GM18870 (cell line): Measurements from ENCODE around the gene CD84.
"Not testable (repeated sequence)": the region's sequence is repeated elsewhere in the genome, so short reads cannot be mapped to it uniquely, and the experiment has no call there.

Experiments
- ATAC-seq: cut with Tn5 transposase; IDR thresholded peaks from one replicate; pipeline ENCODE4 v1.9.1; 2021; ENCODE audit warnings: moderate library complexity; ENCODE audit not compliant: unreplicated experiment

CD84 gene

DNA sequence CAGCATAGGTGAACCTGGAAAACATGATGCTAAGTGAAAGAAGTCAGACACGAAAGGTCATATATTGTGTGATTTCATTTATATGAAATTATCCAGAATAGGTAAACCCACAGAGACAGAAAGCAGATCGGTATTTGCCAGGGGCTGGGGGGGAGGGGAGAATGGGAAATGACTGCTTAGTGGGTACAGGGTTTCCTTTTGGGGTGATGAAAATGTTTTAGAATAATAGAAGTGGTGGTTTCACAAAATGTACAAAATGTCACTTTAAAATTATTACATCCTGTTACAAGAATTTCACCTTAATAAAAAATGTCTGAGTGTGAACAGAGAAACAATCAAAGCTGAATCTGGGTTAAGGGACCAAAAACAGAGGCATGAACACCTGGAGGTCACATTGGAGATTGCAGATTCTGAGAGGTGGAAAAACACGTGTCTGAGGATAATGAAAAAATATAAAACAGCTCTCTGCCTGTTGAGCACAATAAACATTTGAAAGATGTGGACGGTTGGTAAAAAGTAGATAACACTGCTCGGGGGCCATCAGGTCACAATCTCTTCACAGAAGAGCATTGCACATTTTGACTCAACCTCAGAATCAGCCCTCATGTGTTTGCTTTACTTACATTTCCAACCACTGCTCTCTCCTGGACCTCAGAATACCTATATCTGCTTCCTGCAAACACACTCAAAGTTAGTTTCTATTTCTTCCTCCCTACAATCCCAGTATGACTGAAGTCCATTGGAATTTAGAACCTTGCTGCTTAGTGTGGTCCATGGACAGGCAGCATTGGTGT is 59.5 kb downstream of the CD84 start:
- no peak for ATAC-seq

DNA sequence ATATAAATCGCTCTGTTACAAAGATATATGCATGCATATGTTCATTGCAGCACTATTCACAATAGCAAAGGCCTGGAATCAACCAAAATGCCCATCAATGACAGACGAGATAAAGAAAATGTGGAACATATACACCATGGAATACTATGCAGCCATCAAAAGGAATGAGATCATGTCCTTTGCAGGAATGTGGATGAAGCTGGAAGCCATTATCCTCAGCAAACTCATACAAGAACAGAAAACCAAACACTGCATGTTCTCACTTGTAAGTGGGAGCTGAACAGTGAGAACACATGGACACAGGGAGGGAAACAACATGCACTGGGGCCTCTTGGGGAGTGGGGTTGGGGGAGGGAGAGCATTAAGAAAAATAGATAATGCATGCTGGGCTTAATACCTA is 61.8 kb downstream of the CD84 start:
- not testable (repeated sequence) for ATAC-seq

DNA sequence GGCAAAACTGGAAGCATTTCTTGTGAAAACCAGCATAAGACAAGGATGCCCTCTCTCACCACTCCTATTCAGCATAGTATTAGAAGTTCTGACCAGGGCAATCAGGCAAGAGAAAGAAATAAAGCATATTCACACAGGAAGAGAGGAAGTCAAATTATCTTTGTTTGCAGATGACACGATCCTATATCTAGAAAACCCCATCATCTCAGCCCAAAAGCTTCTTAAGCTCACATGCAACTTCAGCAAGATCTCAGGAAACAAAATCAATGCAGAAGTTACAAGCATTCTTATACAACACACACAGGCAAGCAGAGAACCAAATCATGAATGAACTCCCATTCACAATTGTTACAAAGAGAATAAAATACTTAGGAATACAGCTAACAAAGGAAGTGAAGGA is 63.4 kb downstream of the CD84 start:
- ATAC-seq = not testable (repeated sequence)

DNA sequence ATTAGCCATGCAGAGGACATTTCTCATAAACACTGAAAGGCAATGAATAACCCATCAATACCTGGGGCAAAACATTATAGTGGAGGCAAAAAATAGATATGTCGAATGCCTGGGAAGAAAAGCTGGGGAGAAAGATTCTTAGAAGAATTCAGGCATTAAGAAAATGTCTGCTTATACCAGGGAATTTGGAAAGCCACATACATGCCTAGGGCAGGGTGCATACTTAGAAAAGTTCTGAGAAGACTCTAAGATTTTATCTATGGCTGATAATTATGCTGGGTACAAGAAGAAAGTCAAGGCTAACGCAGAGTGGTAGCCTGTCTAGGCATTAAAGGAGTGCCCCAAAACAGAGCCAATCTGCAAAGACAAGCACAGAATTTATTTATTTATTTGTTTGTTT is 74.6 kb downstream of the CD84 start:
- no peak for ATAC-seq

DNA sequence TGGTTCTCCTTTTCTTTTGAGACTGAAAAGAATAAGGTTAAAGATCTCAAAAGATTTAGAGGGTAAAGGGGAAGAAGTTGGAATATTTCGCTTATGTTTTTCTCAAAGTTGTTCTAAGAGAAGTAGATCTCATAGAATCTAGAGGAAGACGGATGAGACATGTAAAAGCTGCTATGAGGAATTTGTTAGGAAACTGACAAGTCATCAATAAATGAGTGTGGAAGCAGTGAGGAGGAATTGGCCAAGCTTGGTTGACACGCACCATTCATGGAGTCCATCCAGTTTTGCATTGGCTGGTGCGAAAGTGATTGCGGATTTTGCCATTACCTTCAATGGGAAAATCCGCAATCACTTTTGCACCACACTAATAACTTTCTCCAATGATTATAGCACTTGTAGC is 76.2 kb downstream of the CD84 start:
- no peak for ATAC-seq

DNA sequence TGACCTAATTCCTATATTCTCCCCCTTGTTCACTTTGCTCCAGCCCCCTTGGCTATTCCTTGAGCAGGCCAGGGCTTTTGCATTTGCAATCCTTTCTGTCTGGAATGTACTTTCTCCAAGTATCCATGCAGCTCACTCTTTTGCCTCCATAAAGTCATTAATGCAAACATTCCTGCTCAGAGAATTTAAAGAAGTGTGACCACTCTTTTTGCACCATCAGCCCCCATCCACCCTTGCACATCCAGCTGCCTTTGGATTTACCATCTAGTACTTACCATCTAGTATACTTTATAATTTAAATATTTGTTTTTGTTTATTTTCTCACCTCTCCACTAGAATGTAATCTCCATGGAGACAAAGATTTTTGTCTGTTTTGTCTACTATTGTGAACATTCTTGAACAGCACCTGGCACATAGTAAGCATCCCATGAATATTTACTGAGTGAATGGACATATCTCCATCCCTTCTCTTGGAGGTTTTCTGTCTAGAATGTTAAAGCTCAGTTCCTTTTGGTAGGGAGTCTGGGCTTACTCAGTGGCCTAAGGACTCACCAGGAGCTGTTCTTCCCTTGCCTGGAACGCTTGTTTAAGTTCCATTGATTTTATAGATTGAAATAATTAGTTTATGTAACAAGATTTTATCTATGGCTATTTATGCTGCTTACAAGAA is 78.8 kb downstream of the CD84 start:
- ATAC-seq = no peak

DNA sequence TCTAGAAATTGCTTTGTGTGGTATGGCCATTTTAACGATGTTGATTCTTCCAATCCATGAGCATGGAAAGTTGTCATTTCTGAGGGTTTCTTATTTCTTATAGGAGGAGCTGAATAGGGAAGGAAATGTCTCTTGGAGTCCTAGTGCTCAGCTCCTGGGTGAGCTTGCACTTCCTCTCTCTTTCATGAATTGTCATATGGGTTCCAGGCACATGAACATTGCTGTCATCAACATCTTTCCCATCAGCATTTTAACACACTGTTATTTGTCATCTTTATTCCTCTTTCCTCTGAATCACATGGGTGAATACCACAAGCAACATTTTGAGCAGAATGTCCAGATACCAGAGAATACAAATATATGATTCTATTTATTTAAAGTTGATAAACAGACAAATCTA is 79.7 kb downstream of the CD84 start:
- ATAC-seq = no peak

DNA sequence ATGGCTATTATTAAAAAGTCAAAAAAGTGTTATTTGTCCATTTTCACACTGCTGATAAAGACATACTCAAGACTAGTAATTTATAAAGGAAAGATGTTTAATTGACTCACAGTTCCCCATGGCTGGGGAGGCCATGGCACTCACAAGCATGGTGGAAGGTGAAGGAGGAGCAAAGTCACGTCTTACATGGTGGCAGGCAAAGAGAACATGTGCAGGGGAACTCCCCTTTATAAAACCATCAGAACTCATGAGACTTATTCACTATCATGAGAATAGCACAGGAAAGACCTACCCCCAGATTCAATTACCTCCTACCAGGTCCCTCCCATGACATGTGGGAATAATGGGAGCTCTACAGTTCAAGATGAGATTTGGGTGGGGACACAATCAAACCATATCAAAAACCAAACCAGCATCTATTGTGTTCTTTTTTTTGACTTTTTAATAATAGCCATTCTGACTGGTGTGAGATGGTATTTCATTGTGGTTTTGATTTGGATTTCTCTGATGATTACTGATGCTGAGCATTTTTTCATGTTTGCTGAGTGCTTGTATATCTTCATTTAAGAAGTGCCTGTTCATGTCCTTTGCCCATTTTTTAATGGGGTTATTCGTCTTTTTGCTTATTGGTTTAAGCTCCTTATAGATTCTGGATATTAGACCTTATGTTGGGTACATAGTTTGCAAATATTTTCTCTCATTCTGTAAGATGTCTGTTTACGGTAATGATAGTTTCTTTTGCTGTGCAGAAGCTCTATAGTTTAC is 80.8 kb downstream of the CD84 start:
- not testable (repeated sequence) for ATAC-seq

DNA sequence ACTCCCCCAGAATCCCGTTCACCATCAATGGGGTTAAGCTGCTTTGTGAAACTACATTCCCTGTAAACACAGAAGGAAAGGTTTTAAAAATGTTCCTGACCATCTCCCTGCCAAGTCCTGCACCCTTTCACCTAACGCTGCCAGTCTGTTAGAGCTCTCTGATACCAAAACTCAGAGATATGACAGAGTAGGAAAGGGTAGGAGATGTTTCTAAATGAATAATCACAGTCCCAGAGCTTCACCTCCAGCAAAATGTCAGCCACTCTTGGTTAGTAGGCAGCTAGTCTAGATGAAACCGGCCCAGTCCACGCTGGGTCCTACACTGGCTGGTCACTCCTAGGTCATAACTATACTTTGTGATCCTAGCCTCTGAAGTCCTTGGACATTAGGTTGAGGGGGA is 83.0 kb downstream of the CD84 start:
- no peak for ATAC-seq

DNA sequence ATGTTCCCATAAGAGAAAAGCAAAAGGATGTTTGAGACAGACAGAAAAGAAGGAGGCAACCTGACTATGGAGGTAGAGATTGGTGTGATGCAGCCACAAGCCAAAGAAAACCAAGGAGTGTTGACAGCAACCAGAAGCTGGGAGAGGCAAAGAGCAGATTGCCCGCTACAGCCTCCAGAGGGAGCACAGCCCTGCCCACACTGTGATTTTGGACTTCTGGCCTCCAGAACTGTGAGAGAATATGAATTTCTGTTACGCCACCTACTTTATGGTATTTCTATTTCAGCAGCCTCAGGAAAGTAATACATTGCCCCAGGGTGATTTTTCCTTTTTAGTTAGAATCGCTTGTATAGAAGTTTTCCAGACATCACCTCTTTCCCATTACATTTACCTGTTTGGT is 84.7 kb downstream of the CD84 start:
- no peak for ATAC-seq

DNA sequence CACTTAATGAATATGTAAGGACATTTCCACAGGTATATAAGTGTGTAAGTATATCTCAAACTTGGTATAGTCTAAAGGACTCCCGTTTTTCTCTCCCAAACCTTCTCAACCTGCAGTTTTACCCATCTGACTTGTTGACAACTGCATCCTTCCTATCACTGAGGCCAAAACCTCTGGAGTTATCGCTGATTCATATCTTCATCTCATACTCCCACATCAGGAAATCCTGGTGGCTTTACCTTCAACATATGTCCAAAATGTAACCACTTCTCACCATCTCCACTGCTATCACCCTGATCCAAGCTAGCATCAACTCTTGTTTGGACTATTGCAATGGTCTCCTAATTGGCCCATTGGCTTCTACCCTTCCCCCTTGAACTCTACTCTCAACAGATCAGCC is 86.7 kb downstream of the CD84 start:
- ATAC-seq = no peak

DNA sequence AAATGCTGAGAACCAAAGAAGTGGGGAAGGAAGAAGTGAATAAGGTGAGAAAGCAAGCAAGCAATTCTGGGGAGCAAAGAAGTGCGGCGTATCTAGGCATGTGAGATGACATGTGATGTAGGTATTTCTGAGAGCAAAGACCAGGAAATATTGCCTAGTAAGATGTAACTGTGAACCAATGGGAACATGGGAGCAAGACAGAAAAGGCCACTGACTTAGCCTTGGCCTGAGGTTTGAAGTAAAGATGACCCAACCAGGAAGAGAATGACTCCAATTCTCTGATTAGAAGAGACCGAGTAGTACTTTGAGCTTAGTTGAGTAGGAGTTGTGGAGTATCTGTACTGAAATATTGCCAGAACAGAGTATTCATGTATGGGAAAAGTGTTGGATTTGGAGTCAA is 87.3 kb downstream of the CD84 start:
- ATAC-seq = no peak
